Activated T-helper 1 cell treated with anti-CD3 and anti-CD28 coated beads, Interleukin-12 subunit alpha, Interleukin-12 subunit beta, Interleukin-2, Interleukin-4 antibody, amounts not matched to agents 30 ng/mL and 10 ng/mL and 1 ng/mL, durations not matched to agents 14 hours and 24 hours and 36 hours (primary cell): Measurements from ENCODE around the gene VMP1. TPM values are rescaled to one million over a fixed set of nuclear protein-coding genes. Genes with fewer than 3 reads are reported as not detected.

ENCODE experiments used
- DNase-seq: peaks from one replicate; pipeline ENCODE4 v3.0.0; 2021; ENCODE audit warnings: low spot score
- H3K27ac Mint-ChIP-seq: one replicate; pipeline ENCODE4 v1.8.0; 2021; ENCODE audit warnings: mild to moderate bottlenecking, mixed read lengths
- H3K27me3 Mint-ChIP-seq: one replicate; pipeline ENCODE4 v1.8.0; 2022; ENCODE audit warnings: mild to moderate bottlenecking, moderate library complexity, mixed read lengths; ENCODE audit not compliant: insufficient read depth
- H3K36me3 Mint-ChIP-seq: one replicate; pipeline ENCODE4 v1.8.0; 2021; ENCODE audit warnings: low read depth, mixed read lengths
- H3K4me1 Mint-ChIP-seq: one replicate; pipeline ENCODE4 v1.8.0; 2021; ENCODE audit warnings: low read depth, mixed read lengths
- H3K4me3 Mint-ChIP-seq: one replicate; pipeline ENCODE4 v1.8.0; 2021; ENCODE audit warnings: mild to moderate bottlenecking, moderate library complexity, mixed read lengths
- H3K9me3 Mint-ChIP-seq: one replicate; pipeline ENCODE4 v1.8.0; 2021; ENCODE audit warnings: mixed read lengths
- intact Hi-C: fragments of 100-400 bp; cut with micrococcal nuclease; formaldehyde crosslinking; loops from one replicate; pipeline ENCODE4 v1.15.1; 2024
- total RNA-seq: library from RNA; stranded (reverse); gene quantifications from 2 replicates; pipeline ENCODE4 v1.2.3, GENCODE V29; 2022

VMP1 gene
- total RNA-seq, 1 donor from 2014 or later, result 357 TPM

DNA sequence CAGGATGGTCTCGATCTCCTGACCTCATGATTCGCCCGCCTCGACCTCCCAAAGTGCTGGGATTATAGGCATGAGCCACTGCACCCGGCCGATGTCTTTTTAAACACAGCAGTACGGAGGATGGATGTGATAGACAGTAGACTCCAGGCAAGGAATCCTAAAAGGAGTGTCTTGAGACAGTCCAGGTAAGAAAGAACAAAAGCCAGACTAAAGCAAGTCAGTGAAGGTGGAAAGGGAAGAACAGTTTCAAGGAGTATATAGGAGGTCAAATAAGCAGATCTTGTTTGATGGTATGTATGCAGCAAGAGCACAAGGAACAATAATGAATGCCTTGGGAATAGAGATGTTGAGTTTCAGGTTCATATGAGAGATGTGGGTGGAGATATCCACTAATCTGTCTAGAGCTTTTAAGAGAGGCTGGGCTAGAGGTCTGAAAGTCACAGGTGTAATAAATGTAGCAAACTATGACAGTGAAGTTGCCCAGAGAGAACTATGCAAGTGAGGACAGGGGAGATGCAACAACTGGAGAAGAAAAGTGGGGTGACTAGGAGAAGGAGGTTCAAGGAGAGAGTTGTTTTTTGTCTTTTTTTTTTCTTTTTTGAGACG lies 180.8 kb downstream of the VMP1 start:
- intact Hi-C loops, result no loop called here
- no peak overlapping the region for H3K4me3 Mint-ChIP-seq
- H3K4me1 Mint-ChIP-seq, result peaks cover 32% of the 10 kb centered on the region
- peaks cover 3% of the 10 kb centered on the region for H3K27me3 Mint-ChIP-seq
- peak overlapping the region; percentile 2 for H3K27ac Mint-ChIP-seq
- no peak for DNase-seq
- H3K9me3 Mint-ChIP-seq, result no peaks in the 10 kb centered on the region
- peaks cover 19% of the 10 kb centered on the region for H3K36me3 Mint-ChIP-seq

DNA sequence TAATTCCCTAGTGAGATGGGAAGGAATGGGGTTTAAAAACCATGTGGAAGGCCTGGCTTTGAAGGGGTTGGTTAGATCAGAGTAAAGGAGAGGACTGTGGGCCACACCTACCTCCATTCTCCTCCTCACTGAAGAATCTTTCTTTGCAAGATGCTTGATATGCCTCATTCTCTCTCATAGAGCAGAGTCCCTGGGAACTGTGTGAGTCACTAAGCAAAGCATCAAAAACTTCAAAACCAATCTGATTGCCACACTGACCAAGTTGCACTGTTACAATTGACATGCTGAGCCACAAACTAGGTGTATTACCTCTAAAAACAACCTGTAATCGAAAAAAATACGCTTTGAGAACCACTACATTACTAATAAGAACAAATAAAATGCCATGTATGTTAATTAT lies 183.3 kb downstream of the VMP1 start:
- peaks cover 3% of the 10 kb centered on the region for H3K27me3 Mint-ChIP-seq
- no peaks in the 10 kb centered on the region for H3K9me3 Mint-ChIP-seq
- no peak for DNase-seq
- H3K36me3 Mint-ChIP-seq, result peaks cover 11% of the 10 kb centered on the region
- intact Hi-C loops, result loop anchor here (5.0 kb wide), 1 partner anchor 678 kb away; the partner anchor contains the start of gene SMG8
- H3K4me3 Mint-ChIP-seq, result peak overlapping the region; percentile 77
- H3K27ac Mint-ChIP-seq, result peak overlapping the region; percentile 52
- H3K4me1 Mint-ChIP-seq, result peaks cover 48% of the 10 kb centered on the region

Other genes with a start within 250 kb of the VMP1 start
- 16.8 and 17.1 TPM in 2 replicates for gene DHX40, start 142.0 kb upstream of the VMP1 start, total RNA-seq
- 176 and 186 TPM in 2 replicates for gene CLTC, start 87.8 kb upstream of the VMP1 start, total RNA-seq
- gene PTRH2, start 224 bp upstream of the VMP1 start, total RNA-seq, result 49.7 and 51.1 TPM in 2 replicates
- 12.3 and 13.2 TPM in 2 replicates for gene TUBD1, start 185.3 kb downstream of the VMP1 start, total RNA-seq
- gene RPS6KB1, start 185.5 kb downstream of the VMP1 start, total RNA-seq, result 67.6 and 82.7 TPM in 2 replicates